PC-3 (cell line): ENCODE measurements around the gene TMEM242.

Source experiments
- EZH2phosphoT487 ChIP-seq: fragments of 300-600 bp; sonication (generic); IDR thresholded peaks from 2 replicates; pipeline ENCODE4 v1.6.1; 2018; ENCODE audit warnings: mild to moderate bottlenecking, antibody characterized with exemption, low read length, borderline replicate concordance
- TF ChIP-seq, protein P1 (sequence below): fragments of 300-600 bp; sonication (generic); conservative IDR thresholded peaks from 2 replicates; pipeline ENCODE4 v1.5.1; 2017; ENCODE audit warnings: antibody characterized with exemption, low read depth, mild to moderate bottlenecking, low read length

DNA sequence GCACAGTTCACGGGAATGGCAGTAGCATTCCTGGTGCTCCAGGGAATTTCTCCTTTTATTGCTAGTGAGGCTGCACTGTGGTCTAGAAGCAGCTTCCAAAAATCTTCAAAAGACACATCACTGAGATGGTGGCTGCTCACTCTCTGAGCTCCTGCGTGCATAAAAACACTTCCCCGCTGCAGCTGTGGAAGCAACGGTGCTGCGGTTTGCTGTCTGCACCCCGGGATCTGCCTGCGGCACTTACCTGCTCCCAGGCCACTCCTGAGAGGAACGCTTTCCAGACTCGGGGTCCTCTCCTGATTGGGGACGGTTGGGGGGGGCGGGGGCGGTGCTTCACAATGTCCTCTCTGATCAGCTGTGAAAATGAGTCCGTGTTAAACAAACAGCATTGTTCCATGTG, 77.9 kb downstream of the TMEM242 start:
- no peak for TF ChIP-seq EZH2phosphoT487
- TF ChIP-seq, protein P1, sequence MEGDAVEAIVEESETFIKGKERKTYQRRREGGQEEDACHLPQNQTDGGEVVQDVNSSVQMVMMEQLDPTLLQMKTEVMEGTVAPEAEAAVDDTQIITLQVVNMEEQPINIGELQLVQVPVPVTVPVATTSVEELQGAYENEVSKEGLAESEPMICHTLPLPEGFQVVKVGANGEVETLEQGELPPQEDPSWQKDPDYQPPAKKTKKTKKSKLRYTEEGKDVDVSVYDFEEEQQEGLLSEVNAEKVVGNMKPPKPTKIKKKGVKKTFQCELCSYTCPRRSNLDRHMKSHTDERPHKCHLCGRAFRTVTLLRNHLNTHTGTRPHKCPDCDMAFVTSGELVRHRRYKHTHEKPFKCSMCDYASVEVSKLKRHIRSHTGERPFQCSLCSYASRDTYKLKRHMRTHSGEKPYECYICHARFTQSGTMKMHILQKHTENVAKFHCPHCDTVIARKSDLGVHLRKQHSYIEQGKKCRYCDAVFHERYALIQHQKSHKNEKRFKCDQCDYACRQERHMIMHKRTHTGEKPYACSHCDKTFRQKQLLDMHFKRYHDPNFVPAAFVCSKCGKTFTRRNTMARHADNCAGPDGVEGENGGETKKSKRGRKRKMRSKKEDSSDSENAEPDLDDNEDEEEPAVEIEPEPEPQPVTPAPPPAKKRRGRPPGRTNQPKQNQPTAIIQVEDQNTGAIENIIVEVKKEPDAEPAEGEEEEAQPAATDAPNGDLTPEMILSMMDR, result no peak
